AG04449 (cell line): ENCODE data around the gene NEMP2.

Experiments used
- CTCF ChIA-PET: fragments of 350-600 bp; formaldehyde crosslinking; extraction: SDS; loops from one replicate; lab custom pipeline; 2021; ENCODE audit warnings: antibody characterized with exemption; lab: Yijun Ruan, JAX
- POLR2A ChIA-PET: fragments of 400-600, 350-600 bp; formaldehyde crosslinking; extraction: SDS; loops from one replicate; lab custom pipeline; 2020; ENCODE audit warnings: antibody characterized with exemption, inconsistent platforms; lab: Yijun Ruan, JAX
- DNase-seq: peaks from one replicate; pipeline ENCODE4 v3.0.0-alpha.2; 2010; ENCODE audit warnings: low read depth, low spot score
- H3K4me3 ChIP-seq: 2 replicates; pipeline ENCODE4 v1.5.1; 2011; ENCODE audit warnings: low read depth, mild to moderate bottlenecking, control low read depth, low read length
- CTCF ChIP-seq: IDR thresholded peaks from one replicate; pipeline ENCODE4 v1.5.1; 2011; ENCODE audit warnings: mild to moderate bottlenecking, moderate library complexity, low read length, control low read depth, inconsistent platforms; ENCODE audit not compliant: insufficient read depth; ENCODE audit errors: missing control alignments

The NEMP2 gene

GRCh38 chr2:190486037-190486623, 48.4 kb downstream of the NEMP2 start:
- no peak overlapping the region for H3K4me3 ChIP-seq
- POLR2A ChIA-PET: no interaction called here
- DNase-seq: no peak
- no peak for TF ChIP-seq CTCF
- CTCF ChIA-PET: no interaction called here

GRCh38 chr2:190482451-190482850, 52.1 kb downstream of the NEMP2 start:
- no peak overlapping the region for H3K4me3 ChIP-seq
- DNase-seq: peak; percentile 24
- CTCF ChIA-PET: no interaction called here
- POLR2A ChIA-PET: no interaction called here
- no peak for TF ChIP-seq CTCF

DNA sequence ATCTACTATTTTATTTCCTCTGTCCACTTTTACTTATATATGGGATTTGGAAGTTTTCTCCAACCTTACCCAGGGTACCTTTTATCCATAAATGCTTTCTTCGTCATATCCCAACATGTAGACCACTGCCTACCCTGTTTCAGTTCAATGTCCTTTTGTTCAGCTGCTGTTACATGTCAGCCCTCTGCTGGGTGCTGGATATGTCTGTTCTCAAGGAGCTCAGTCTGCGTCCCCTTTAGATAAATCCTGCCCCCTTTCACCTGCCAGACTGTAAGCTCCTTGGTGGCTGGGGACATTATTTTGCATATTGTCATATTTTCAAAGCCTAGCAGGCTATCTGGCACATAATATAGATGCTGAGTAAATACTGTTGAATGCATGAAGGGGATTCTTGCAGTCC, 53.2 kb downstream of the NEMP2 start:
- DNase-seq: no peak
- no peak for TF ChIP-seq CTCF
- ChIA-PET POLR2A (no interaction called here), CTCF (no interaction called here)
- H3K4me3 ChIP-seq: no peak overlapping the region

DNA sequence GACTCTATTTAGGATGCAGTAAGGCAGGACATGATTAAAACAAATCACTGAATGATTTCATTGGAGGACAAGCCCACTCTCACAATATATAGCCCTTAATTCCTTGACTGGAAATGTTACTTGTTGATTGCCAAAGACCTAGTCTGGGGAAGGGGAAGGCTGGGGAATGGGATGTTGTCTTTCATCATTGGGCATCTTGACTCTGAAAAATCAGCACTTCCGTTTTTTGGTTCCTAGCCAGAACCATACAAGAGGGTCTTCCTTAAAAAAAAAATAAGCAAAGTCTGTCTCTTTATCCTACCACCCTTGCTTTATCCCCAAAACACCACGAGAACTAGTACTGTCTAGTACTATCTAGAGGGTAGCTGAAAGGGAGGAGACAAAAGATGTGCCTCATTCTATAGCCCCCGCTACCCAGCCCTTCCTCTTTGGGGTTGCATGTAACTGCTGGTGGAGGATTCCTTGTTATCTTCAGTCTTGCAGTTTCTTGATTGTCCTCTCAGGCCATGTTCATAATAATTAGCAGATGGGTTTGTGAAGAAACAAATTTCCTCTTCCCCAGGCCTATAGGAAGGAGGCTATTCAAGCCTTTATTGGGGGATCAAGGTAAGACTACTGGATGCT, 55.8 kb downstream of the NEMP2 start:
- DNase-seq: no peak
- POLR2A ChIA-PET: no interaction called here
- H3K4me3 ChIP-seq: no peak overlapping the region
- CTCF ChIA-PET: no interaction called here
- no peak for TF ChIP-seq CTCF

DNA sequence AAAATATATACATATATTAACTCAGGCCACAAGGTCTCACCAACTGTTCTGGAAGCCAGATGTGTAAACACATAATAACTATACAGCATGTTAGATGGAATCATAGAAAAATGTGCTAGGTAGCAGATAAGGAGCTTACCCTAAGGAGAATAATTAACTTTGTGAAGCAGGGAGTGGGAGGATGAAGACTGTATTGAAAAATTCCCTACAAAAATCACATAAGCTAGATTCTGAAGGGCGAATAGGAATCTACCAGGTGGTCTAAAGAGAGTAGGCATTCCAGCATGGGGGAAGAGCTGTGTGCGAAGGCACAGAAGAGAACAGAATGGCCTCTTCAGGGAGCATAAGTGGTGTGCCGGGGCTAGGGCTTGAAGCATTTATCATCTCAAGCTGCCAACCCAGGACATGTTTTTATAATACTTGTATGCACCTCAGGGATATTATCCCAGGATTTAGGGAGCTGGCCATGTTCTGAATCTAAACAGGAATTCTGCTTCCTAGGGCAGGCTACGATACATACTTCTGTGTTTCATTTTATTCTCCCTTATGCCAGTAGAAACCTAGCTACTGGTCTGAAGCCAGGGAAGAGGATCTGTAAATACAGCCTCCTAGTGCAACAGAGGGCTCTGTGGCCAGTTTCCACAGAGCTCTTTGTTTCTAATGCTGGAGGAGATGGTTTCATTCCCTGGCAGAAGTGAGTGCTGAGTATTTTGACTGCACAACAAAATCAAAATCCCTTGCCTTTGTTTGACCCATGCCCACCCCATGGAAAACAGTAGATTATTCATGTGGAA, 56.7 kb downstream of the NEMP2 start:
- DNase-seq: no peak
- CTCF ChIA-PET: interaction anchor here (1.1 kb wide), 1 partner anchor 11 kb away, joined by 3 read pairs; no protein-coding TSS in a partner anchor
- POLR2A ChIA-PET: no interaction called here
- H3K4me3 ChIP-seq: no peak overlapping the region
- no peak for TF ChIP-seq CTCF

GRCh38 chr2:190470256-190470826, 64.2 kb downstream of the NEMP2 start:
- H3K4me3 ChIP-seq: no peak overlapping the region
- no peak for DNase-seq
- ChIA-PET CTCF (interaction anchor here (1.5 kb wide), 1 partner anchor 9 kb away, joined by 4 read pairs; no protein-coding TSS in a partner anchor), POLR2A (no interaction called here)
- no peak for TF ChIP-seq CTCF
